Neural cell (in vitro differentiated cells): Measurements from ENCODE around the gene DSCAML1.
A peak's percentile ranks its signal among the peaks of the same experiment; 100 is the strongest.

ENCODE experiments used
- EP300 ChIP-seq: fragments of 450-650 bp; conservative IDR thresholded peaks from 2 replicates; pipeline ENCODE4 v1.6.1; 2014; ENCODE audit warnings: antibody characterized with exemption, mild to moderate bottlenecking, moderate library complexity; ENCODE audit not compliant: poor library complexity, severe bottlenecking
- EZH2 ChIP-seq: fragments of 200-600, 300-800 bp; shearing (Covaris generic), sonication (generic); IDR thresholded peaks from 2 replicates; pipeline ENCODE4 v1.6.1; 2014; ENCODE audit warnings: antibody characterized with exemption, low read length, borderline replicate concordance, mild to moderate bottlenecking; ENCODE audit not compliant: insufficient read depth, poor library complexity, severe bottlenecking
- TF ChIP-seq, protein P1 (sequence below): fragments of 450-650 bp; IDR thresholded peaks from 2 replicates; pipeline ENCODE4 v1.5.1; 2014; ENCODE audit warnings: antibody characterized with exemption, mild to moderate bottlenecking, moderate library complexity; ENCODE audit not compliant: poor library complexity, severe bottlenecking
- TF ChIP-seq, protein P2 (sequence below): IDR thresholded peaks from 2 replicates; pipeline ENCODE4 v1.6.1; 2012; ENCODE audit warnings: borderline replicate concordance

DNA sequence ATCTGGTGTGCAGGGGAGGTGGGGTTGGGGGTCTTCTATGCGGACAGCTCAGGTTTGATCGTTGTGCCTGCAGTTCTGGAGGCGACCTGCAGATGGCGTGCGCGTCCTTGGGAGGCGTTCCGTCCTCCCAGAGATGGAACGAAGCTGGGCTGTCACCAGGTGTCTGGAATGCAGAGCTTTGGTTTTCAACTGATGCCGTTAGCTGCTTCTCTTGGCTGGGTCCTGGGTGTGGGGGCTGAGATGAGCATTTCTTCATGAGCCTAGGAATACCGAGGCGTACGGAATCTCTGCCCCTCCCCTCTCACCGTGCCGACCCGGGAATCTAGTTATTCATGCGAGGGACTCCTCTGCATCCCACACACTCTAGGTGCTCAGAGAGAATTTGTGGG is 370.7 kb downstream of the DSCAML1 start:
- TF ChIP-seq EP300 (peak; percentile 51), EZH2 (no peak)
- TF ChIP-seq, protein P1, sequence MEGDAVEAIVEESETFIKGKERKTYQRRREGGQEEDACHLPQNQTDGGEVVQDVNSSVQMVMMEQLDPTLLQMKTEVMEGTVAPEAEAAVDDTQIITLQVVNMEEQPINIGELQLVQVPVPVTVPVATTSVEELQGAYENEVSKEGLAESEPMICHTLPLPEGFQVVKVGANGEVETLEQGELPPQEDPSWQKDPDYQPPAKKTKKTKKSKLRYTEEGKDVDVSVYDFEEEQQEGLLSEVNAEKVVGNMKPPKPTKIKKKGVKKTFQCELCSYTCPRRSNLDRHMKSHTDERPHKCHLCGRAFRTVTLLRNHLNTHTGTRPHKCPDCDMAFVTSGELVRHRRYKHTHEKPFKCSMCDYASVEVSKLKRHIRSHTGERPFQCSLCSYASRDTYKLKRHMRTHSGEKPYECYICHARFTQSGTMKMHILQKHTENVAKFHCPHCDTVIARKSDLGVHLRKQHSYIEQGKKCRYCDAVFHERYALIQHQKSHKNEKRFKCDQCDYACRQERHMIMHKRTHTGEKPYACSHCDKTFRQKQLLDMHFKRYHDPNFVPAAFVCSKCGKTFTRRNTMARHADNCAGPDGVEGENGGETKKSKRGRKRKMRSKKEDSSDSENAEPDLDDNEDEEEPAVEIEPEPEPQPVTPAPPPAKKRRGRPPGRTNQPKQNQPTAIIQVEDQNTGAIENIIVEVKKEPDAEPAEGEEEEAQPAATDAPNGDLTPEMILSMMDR: peak; percentile 98
- TF ChIP-seq, protein P2, sequence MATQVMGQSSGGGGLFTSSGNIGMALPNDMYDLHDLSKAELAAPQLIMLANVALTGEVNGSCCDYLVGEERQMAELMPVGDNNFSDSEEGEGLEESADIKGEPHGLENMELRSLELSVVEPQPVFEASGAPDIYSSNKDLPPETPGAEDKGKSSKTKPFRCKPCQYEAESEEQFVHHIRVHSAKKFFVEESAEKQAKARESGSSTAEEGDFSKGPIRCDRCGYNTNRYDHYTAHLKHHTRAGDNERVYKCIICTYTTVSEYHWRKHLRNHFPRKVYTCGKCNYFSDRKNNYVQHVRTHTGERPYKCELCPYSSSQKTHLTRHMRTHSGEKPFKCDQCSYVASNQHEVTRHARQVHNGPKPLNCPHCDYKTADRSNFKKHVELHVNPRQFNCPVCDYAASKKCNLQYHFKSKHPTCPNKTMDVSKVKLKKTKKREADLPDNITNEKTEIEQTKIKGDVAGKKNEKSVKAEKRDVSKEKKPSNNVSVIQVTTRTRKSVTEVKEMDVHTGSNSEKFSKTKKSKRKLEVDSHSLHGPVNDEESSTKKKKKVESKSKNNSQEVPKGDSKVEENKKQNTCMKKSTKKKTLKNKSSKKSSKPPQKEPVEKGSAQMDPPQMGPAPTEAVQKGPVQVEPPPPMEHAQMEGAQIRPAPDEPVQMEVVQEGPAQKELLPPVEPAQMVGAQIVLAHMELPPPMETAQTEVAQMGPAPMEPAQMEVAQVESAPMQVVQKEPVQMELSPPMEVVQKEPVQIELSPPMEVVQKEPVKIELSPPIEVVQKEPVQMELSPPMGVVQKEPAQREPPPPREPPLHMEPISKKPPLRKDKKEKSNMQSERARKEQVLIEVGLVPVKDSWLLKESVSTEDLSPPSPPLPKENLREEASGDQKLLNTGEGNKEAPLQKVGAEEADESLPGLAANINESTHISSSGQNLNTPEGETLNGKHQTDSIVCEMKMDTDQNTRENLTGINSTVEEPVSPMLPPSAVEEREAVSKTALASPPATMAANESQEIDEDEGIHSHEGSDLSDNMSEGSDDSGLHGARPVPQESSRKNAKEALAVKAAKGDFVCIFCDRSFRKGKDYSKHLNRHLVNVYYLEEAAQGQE: no peak
